Skeletal muscle cell (primary cell): ENCODE data around the gene RTP5.

ENCODE experiments used
- DNase-seq: peaks from one replicate; pipeline ENCODE4 v3.0.0-alpha.2; 2010; ENCODE audit warnings: low read depth
- H3K4me3 ChIP-seq: 2 replicates; pipeline ENCODE4 v1.5.1; 2011; ENCODE audit warnings: low read depth, mild to moderate bottlenecking, control low read depth, low read length, moderate library complexity

RTP5 gene

DNA sequence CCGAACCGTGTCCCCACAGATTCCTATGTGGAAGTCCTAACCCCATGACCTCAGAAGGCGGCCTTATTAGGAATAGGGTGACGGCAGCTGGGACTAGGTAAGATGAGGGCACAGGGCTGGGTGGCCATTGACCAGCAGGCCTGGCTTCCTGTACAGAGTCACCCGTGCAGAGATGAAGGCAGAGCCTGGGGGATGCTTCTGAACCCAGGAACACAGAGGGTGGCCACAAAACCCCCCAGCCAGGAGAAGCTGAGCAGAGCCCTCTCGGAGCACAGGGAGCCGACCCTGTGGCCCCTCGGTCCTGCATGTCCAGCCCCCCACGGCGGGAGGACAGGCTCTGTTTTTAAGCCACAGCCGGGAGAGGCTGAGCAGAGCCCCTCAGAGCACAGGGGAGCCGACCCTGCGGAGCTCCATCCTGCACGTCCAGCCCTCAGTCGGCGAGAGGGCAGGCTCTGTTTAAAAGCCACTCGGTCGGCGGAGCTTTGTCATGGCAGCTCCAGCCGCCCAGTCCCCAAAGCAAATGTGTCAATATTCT, 13.6 kb upstream of the RTP5 start:
- DNase-seq: no peak
- no peak overlapping the region for H3K4me3 ChIP-seq

DNA sequence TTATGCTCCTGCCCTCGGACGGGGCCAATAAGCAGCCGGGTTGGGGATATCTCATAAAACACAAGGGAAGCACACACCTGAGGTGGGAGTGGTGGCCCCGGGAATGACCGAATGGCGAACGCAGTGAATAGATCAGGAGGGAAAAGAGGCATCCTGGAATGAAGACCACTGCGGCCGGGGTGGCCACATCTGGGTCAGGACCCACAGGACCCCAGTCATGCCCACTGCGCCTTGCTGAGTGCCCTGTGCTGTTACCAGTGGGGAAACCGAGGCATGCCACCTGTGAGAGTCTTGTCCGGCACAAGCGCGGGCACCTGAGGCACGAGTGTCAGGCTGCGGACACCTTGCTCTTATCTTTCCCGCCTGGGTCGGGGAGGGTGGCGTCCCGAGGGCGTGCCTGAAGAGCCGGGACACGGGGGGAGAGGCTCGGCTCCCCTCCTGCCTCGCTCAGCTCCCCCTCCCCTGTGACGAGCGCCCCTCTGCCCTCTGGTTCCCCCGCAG, 12.4 kb upstream of the RTP5 start:
- no peak for DNase-seq

DNA sequence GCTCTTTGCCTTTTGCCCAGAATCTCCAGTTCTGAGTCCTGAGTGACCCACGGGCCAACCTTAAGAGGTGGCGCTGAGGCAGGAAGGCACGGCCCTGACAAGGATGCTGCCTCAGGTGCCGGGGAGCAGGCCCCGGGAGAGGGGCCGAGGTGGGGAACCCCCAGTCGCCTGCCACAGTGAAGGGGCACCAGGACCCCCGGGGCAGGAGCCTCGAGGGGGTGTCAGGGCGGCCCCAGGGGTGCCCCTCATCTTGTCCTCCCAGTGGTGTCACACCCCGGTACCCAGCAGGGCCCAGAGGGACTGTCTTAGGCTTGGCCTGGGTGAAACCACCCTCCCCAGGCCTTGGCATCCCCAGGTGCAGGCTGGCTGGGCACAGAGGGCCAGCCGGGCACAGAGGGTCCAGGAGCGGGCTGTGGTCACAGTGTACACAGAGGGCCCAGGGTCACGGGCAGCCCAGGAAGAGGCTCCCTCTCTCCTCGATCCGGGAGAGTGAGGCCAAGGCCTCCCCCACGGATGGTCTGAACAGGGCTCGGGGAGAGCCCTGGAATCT, 11.9 kb upstream of the RTP5 start:
- no peak for DNase-seq
- no peak overlapping the region for H3K4me3 ChIP-seq

More for the DNA sequence above, 12.4 kb upstream of the RTP5 start:
- H3K4me3 ChIP-seq: no peak overlapping the region

DNA sequence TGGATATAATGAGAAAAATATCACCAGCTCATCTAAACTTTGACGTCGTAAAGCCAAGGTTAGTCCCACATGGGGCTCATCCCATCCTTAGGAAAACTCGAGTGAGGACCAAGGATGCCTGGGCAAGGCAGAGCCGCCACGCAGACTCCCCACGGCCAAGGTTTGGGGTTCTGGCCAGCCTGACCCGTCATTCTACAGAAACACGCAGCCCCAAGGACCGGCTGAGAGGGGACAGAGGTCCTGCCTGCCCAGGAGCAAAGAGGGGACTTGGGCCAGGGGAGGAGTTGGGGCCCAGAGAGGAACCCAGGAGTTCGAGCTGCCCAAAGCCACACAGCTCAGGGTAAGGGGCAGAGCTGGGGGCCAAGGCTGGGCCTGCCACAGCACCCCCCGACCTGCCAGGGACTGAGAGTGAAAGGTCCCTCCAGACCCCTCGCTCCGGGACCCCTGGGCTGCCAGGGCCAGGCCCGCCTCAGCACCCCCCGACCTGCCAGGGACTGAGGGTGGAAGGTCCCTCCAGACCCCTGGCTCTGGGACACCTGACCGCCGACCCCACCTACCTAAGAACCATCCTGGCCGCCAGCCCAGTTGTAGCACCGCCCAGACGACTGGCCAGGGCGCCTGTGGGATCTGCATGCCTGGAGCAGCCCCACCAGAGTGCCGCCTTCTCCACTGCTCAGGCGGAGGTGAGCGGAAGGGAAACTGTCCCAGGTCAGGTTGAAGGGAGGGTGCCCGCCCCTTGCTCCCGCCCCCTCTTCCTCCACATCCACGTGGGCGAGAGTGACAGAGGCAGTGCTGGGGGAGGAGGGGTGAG, 11.1 kb upstream of the RTP5 start, which contains the start of gene PDCD1:
Gene PDCD1, minus strand, starts transcription at position 689 of the 811 bp plus-strand sequence. Its CDS starts 56 bp downstream, at position 633.
- H3K4me3 ChIP-seq: no peak within 1 kb of the TSS
- no peak for DNase-seq

DNA sequence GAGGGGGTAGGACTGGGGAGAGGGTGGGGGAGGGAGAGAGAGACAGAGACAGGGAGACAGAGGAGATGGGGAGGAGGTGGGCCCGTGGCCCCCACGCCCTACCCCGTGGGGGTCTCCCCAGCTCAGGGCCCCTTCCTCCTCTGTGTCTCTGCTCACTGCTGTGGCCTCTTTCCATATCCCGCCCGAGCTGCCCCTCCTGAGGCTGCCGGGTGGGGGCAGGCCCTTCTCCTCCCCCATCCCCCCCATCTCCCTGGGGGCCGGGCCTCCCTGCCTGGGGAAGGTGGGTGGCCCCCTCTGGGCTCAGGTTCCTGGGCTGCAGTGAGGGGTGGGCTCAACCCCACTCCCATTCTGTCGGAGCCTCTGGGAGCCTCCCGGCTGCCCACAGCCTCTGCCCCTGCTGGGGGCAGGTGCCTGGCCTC, 10.5 kb upstream of the RTP5 start:
- no peak overlapping the region for H3K4me3 ChIP-seq

DNA sequence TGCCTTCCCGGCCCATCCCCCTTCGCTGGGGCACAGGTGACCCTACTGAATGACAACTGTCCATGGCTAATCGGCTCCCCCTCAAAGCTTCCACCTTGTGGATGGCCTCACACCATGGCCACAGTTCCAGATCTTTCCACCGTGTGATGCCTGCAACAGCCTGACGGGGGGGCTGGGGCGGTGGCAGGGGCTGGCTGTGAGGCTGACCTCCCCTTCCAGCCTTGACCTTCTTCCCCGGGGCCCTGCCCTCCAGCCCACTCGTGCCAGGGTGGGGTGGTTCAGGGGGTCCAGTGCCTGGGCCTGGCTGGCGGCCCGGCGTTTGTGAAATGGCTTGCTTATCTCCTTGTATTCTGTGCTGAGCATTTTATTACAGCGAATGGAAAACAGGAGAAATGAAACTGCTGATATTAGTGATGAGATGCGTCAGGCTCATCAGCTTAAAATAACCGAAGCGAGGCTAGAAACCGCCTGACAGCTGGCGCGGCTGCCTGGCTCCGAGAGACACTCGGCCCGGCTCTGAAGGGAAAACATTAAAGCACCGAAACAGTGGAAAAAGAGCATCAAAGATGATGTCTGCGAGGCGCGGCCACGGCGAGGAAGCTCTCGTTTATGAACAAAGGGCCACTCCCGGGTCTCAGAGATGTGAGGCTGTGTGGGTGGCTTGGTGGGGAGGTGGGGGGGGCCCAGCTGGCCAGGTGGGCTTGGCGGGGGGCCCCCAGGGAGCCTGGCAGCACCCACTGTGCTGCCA, 9.9 kb upstream of the RTP5 start:
- DNase-seq: no peak
- no peak overlapping the region for H3K4me3 ChIP-seq

More for the DNA sequence above, 10.5 kb upstream of the RTP5 start:
- no peak for DNase-seq

DNA sequence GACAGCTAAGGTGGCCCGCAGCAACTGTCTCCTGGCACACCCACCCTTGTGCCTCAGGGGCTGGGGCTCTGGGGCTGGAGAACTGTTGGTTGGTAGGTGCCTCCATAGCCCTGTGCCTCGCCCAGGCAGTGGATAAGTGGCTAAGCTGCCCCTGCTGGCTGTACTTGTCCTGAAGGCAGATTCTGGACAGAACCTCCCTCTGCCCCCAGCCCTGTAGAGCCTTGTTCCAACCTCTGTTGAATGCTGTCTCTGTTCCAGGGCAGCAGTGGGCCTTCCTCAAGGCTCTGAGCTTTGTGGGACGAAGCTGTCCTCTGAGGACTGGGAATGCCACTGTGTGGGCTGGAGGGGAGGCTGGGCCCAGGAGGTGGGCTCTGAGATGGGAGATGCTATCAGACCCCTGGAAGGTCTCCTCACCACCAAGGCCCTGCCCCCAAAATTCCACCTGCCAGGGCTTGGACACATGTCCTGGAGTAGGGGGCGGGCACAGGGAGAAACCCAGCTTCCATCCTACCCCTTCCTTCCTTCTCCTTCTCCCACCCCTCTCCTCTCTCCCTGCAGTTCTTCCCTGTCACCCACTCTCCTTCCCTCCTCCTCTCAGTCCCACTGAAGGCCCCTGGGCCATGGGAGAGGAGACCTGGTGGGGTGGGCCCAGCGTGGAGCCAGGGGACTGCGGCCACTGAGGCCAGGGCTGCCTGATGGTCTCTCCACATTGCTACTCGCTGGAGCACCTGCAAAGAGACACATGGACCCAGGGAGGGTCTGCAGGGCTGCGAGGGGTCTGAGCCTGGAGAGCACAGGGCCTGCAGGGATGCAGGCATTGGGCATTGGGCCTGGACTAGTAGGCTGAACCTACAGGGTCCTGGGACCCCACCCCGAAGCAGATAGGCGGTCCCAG, 9.1 kb upstream of the RTP5 start:
- no peak for DNase-seq
- no peak overlapping the region for H3K4me3 ChIP-seq

DNA sequence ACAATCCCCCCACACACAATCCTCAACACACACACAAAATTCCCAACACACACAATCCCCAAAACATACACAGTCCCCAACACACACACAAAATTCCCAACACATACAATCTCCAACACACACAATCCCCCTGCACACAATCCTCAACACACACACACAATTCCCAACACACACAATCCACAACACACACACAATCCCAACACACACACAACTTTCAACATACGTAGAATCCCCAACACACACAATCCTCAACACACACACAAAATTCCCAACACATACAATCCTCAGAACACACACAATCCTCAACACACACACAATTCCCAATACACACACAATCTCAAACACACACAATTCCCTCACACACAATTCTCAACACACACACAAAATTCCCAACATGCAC, 8.3 kb upstream of the RTP5 start:
- H3K4me3 ChIP-seq: no peak overlapping the region
- no peak for DNase-seq

DNA sequence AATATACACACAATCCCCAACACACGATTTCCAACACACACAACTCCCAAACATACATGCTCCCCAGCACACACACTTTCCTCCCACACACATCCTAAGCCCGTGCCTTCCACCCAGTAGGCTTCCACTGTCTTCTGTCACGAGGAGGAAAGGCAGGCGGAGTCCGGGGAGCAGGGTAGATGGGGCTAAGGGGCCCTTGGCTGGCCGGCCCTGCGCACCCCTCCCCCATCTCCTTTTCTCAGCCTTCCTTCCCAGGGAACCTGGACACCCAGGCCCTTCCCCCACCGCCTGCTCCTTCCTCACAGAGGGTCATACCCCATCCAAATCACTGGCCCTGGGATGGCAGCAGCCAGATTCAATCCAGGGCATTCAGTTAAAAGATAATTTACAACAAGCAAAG, 7.4 kb upstream of the RTP5 start:
- H3K4me3 ChIP-seq: no peak overlapping the region
- no peak for DNase-seq

DNA sequence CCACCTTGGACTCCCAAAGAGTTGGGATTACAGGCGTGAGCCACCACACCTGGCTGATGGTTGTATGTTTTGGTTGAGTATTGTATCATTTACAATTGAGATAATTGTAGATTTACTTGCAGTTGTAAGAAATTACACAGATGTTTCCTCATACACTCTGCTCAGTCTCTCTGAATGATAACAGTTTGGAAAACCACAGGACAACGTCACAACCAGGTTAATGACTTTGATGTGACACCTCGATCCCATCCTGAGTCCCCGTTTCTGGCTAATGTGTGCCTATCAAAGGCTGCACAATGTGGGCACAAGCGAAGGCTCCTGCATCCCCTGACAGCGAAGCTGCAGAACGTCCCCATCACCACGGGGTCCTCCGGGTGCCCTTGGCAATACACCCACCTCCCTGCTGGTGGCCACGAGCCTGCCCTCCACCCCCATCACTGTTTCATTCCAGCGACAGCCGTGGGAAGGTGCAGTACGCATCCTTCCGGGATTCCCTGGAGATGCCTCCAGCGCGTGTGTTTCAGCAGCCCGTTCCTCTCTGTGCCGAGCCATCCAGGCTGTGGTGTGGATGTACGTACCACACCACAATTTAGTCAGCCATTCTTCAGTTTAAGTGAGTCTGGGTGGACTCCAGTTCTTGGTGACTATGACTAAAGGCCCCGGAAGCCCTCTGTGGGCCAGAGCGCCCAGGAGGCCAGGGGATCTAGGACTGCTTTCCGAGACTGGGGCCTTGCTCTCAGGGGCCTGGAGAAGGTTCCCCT, 6.6 kb upstream of the RTP5 start:
- no peak for DNase-seq
- H3K4me3 ChIP-seq: no peak overlapping the region

DNA sequence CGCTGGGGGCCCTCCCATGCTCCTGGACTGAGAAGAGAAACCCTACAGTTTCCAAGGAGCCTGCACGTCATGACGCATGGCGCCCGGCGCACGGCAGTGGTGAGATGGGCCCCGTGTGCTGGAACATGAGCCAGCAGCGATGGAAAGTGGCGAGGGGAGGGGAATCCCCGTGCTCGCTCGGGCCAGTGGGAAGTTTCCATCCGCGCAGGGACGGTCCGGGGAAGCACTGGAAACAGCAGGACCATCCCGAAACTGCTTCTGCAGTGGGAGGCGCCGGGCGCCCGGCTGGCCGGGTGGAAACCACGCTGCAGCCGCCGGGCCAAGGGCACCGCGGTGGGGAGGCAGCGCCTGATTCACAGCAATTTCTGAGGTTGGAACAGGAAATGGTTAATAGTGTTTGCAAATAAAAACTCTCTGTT, 6.0 kb upstream of the RTP5 start:
- no peak for DNase-seq
- H3K4me3 ChIP-seq: no peak overlapping the region

DNA sequence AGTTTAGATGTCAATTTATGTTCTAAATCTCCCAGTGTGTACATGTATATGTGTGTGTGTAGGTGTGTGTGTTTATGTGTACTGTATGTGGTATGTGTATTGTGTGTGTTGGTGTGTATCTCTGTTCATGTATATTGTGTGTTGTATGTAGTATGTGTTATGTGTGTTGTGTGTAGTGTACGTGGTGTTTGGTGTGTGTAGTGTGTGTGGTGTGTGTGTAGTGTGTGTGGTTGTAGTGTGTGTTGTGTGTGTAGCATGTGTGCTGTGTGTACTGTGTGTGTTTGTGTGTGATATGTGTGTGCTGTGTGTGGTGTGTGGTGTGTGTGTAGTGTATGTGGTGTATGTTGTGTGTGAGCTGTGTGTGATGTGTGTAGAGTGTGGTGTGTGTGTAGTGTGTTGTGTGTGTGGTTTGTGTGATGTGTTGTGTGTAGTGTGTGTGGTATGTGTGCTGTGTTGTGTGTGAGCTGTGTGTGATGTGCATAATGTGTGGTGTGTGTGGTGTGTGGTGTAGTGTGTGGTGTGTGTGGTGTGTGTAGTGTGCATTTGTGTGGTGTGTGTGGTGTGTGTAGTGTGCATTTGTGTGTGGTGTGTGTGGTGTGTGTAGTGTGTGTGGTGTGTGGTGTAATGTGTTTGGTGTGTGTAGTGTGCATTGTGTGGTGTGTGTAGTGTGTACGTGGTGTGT, 5.2 kb upstream of the RTP5 start:
- no peak for DNase-seq
- H3K4me3 ChIP-seq: no peak overlapping the region

DNA sequence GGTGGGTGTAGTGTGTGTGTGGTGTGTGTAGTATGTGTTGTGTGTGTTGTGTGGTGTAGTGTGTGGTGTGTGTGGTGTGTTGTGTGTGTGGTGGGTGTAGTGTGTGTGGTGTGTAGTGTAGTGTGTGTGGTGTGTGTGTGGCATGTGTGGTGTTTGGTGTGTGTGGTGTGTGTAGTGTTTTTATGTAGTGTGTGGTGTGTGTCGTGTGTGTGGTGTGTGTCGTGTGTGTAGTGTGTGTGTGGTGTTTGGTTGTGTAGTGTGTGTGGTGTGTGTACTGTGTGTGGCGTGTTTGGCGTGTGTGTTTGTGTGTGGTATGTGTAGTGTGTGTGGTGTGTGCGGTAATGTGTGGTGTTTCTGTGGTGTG, 4.7 kb upstream of the RTP5 start:
- no peak overlapping the region for H3K4me3 ChIP-seq
- no peak for DNase-seq

DNA sequence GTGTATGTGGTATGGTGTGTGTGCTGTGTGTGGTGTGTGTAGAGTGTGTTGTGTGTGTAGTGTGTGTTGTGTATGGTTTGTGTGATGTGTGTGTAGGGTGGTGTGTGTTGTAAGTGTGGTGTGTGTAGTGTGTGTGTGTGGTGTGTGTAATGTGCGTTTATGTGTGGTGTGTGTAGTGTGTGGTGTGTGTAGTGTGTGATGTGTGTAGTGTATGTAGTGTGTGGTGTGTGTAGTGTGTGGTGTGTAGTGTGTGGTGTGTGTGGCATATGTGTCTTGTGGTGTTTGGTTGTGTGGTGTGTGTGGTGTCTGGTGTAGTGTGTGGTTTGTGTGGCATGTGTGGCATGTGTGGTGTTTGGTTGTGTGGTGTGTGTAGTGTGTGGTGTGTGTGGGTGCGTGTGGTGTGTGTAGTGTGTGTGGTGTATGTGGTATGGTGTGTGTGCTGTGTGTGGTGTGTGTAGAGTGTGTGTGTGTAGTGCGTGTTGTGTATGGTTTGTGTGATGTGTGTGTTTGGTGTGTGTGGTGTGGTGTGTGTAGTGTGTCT, 4.0 kb upstream of the RTP5 start:
- DNase-seq: no peak
- no peak overlapping the region for H3K4me3 ChIP-seq

DNA sequence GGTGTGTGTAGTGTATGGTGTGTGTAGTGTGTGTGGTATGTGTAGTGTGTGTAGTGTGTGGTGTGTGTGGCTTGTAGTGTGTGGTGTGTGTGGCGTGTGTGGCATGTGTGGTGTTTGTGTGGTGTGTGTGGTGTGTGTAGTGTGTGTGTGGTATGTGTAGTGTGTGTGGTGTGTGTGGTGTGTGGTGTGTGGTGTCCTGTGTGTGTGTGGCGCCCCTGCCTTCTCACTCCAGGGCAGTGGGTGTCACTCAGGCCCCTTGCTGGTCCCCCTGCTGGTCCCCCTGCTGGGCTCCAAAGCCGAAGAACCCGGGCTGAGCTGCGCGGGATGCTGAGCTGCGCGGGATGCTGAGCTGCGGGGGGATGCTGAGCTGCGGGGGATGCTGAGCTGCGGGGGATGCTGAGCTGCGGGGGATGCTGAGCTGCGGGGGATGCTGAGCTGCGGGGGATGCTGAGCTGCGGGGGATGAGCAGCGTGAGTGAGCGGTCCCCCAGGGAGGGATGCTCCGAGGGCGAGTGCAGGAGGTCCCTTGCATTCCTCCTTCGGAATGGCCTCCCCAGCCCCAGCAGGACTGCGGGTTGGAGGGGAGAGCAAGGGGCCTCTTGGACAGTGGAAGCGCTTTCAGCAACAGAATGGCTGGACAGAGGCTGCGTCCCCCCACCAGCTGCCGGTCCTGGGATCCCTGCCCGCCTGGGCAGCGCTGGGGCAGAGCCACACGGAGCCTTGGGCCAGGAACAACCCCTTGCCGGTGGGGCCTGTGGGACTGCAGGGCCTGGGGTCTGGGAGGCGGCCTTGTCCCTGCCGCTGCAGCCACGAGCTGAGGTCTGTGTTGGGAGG, 3.4 kb upstream of the RTP5 start:
- H3K4me3 ChIP-seq: no peak overlapping the region

DNA sequence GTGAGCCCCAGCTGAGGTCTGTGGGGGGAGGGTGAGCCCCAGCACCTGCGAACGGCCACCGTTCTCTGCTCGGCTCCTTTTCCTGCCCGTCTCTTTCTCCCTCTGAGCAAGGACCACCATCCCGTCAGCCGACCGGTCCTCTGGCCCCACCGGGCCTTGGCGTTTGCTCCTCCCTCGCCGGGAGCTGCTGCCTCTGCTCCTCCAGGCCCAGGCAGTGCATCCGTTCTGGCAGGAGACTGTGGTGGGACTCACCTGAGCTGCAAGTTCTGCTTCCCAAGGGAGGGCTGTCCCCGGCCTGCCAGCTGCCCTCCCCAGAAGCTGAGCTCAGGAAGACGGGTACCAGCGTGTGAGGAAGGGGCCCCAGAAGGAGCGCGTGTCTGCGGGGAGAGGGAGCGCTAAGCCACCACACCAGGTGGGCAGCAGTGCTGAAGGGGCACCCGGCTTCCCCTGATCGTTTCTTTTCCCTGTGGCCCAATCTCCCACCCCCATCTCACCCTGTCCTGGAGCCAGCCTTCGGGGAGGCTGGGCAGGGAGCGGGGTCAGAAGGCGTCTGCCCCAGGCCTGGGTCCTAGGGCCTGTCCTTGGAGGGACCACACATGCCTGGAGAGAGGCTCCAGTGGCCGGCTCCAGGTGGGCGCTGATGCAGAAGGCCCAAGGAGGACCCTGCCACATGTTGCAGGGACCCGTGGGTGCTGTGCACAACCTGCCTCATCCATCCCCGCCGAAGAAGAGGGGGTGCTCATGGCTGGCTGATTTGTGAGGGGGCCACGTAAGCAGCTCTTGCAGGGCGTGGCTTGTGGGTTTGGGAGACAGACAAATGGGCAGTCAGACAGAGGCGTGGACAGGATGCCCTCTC, 2.5 kb upstream of the RTP5 start:
- no peak overlapping the region for H3K4me3 ChIP-seq
- no peak for DNase-seq

More for the DNA sequence above, 3.4 kb upstream of the RTP5 start:
- no peak for DNase-seq
